Measurements from ENCODE around the gene TOMM40. TPM values are rescaled to one million over a fixed set of nuclear protein-coding genes. Genes with fewer than 3 reads are reported as not detected.
A peak's percentile ranks its signal among the peaks of the same experiment; 100 is the strongest.

The TOMM40 gene
- polyA plus RNA-seq, 6 donors from 2014 or later = 21.3 to 36.2 (median 25.8) TPM

GRCh38 chr19:44892932-44893331, 1.9 kb downstream of the TOMM40 start:
- no peak for DNase-seq
- no peak for ATAC-seq (ENCODE audit: low read depth in 2 of 2)
- Mint-ChIP-seq H3K27me3 (no peaks in the 10 kb centered on the region), H3K4me3 (peak overlapping the region; percentile 57 to 95 (median 86)), H3K36me3 (peaks cover 0 to 17% of the 10 kb centered on the region in 2 donors), H3K4me1 (peaks cover 33 to 40% (median 39%) of the 10 kb centered on the region in 3 donors), H3K27ac (peak overlapping the region in 4 of 6 donors; percentile 21 to 80 (median 46)), H3K9me3 (peaks cover 0 to 4% (median 0%) of the 10 kb centered on the region in 7 donors)

GRCh38 chr19:44893332-44894051, 2.4 kb downstream of the TOMM40 start:
- ATAC-seq (ENCODE audit: low read depth in 2 of 2) (no peak), DNase-seq (no peak)
- no peaks in the 10 kb centered on the region for H3K27me3 Mint-ChIP-seq
- H3K9me3 Mint-ChIP-seq = peaks cover 0 to 4% (median 0%) of the 10 kb centered on the region in 7 donors
- peaks cover 33 to 40% (median 39%) of the 10 kb centered on the region in 3 donors for H3K4me1 Mint-ChIP-seq
- peak overlapping the region in 7 of 8 donors; percentile 52 to 95 (median 85) for H3K4me3 Mint-ChIP-seq
- H3K36me3 Mint-ChIP-seq = peaks cover 0 to 17% of the 10 kb centered on the region in 2 donors
- H3K27ac Mint-ChIP-seq = peak overlapping the region in 2 of 6 donors; percentile 34 to 58

- H3K27me3 Mint-ChIP-seq = no peaks in the 10 kb centered on the region
- peaks cover 0 to 3% (median 0%) of the 10 kb centered on the region in 7 donors for H3K9me3 Mint-ChIP-seq
- ATAC-seq (ENCODE audit: low read depth in 2 of 2) (no peak), DNase-seq (no peak)
- no peak overlapping the region for H3K4me3 Mint-ChIP-seq
- H3K4me1 Mint-ChIP-seq = peaks cover 33 to 39% (median 38%) of the 10 kb centered on the region in 3 donors
- H3K36me3 Mint-ChIP-seq = peaks cover 0 to 17% of the 10 kb centered on the region in 2 donors
- H3K27ac Mint-ChIP-seq = no peak overlapping the region
Observed at GRCh38 chr19:44894052-44894400, 3.0 kb downstream of the TOMM40 start.

GRCh38 chr19:44894946-44895345, 3.9 kb downstream of the TOMM40 start:
- Mint-ChIP-seq H3K4me3 (peak overlapping the region in 1 of 8 donors; percentile 10), H3K36me3 (peaks cover 0 to 17% of the 10 kb centered on the region in 2 donors), H3K27ac (peak overlapping the region in 1 of 6 donors; percentile 50), H3K27me3 (no peaks in the 10 kb centered on the region), H3K4me1 (peaks cover 32 to 36% (median 33%) of the 10 kb centered on the region in 3 donors), H3K9me3 (peaks cover 0 to 2% (median 0%) of the 10 kb centered on the region in 7 donors)
- ATAC-seq (ENCODE audit: low read depth in 2 of 2) (no peak), DNase-seq (no peak)

GRCh38 chr19:44897835-44898234, 6.8 kb downstream of the TOMM40 start:
- H3K4me3 Mint-ChIP-seq = no peak overlapping the region
- H3K36me3 Mint-ChIP-seq = peaks cover 0 to 23% of the 10 kb centered on the region in 2 donors
- ATAC-seq (ENCODE audit: low read depth in 2 of 2) = no peak
- no peaks in the 10 kb centered on the region for H3K9me3 Mint-ChIP-seq
- no peak for DNase-seq
- peaks cover 13 to 20% (median 15%) of the 10 kb centered on the region in 3 donors for H3K4me1 Mint-ChIP-seq
- no peaks in the 10 kb centered on the region for H3K27me3 Mint-ChIP-seq
- no peak overlapping the region for H3K27ac Mint-ChIP-seq

- Mint-ChIP-seq H3K27me3 (peaks cover 0 to 6% (median under 1%) of the 10 kb centered on the region in 3 donors), H3K4me1 (peaks cover 6 to 12% (median 6%) of the 10 kb centered on the region in 3 donors), H3K36me3 (peaks cover 0 to 15% of the 10 kb centered on the region in 2 donors), H3K4me3 (peak overlapping the region in 1 of 8 donors; percentile 21), H3K27ac (peak overlapping the region in 1 of 6 donors; percentile 54), H3K9me3 (no peaks in the 10 kb centered on the region)
- ATAC-seq (ENCODE audit: low read depth in 2 of 2) = no peak
- DNase-seq = no peak
Observed at GRCh38 chr19:44900328-44901244, 9.5 kb downstream of the TOMM40 start.

GRCh38 chr19:44903216-44903601, 12.2 kb downstream of the TOMM40 start:
- H3K9me3 Mint-ChIP-seq = peaks cover 0 to 3% (median 0%) of the 10 kb centered on the region in 7 donors
- no peak for DNase-seq
- no peak for ATAC-seq (ENCODE audit: low read depth in 2 of 2)
- H3K36me3 Mint-ChIP-seq = peaks cover 0 to 8% of the 10 kb centered on the region in 2 donors
- H3K4me1 Mint-ChIP-seq = peaks cover 7 to 28% (median 17%) of the 10 kb centered on the region in 3 donors
- no peak overlapping the region for H3K4me3 Mint-ChIP-seq
- H3K27me3 Mint-ChIP-seq = peaks cover 11 to 28% (median 24%) of the 10 kb centered on the region in 3 donors
- H3K27ac Mint-ChIP-seq = no peak overlapping the region

- Mint-ChIP-seq H3K36me3 (peaks cover 0 to 8% of the 10 kb centered on the region in 2 donors), H3K4me3 (no peak overlapping the region), H3K4me1 (peaks cover 7 to 28% (median 17%) of the 10 kb centered on the region in 3 donors), H3K9me3 (peaks cover 0 to 4% (median 0%) of the 10 kb centered on the region in 7 donors), H3K27me3 (peaks cover 11 to 29% (median 28%) of the 10 kb centered on the region in 3 donors), H3K27ac (peak overlapping the region in 1 of 6 donors; percentile 85)
- peak; percentile 61 for DNase-seq
- peak; percentile 58 to 71 for ATAC-seq (ENCODE audit: low read depth in 2 of 2)
Observed at GRCh38 chr19:44903602-44904425, 12.8 kb downstream of the TOMM40 start.

- ATAC-seq (ENCODE audit: low read depth in 2 of 2) = no peak
- Mint-ChIP-seq H3K27ac (peak overlapping the region in 1 of 6 donors; percentile 85), H3K4me1 (peaks cover 7 to 28% (median 17%) of the 10 kb centered on the region in 3 donors), H3K9me3 (peaks cover 0 to 4% (median 0%) of the 10 kb centered on the region in 7 donors), H3K36me3 (peaks cover 0 to 8% of the 10 kb centered on the region in 2 donors), H3K27me3 (peaks cover 11 to 34% (median 28%) of the 10 kb centered on the region in 3 donors), H3K4me3 (no peak overlapping the region)
- DNase-seq = no peak
Observed at GRCh38 chr19:44904426-44904994, 13.5 kb downstream of the TOMM40 start.

GRCh38 chr19:44905437-44906160, 14.5 kb downstream of the TOMM40 start, which contains the start of gene APOE:
Gene APOE, plus strand, starts transcription at chr19:44905796. Its CDS starts 829 bp downstream, at chr19:44906625.
- Mint-ChIP-seq H3K9me3 (peaks cover 0 to 4% (median 0%) of the 10 kb centered on the region in 7 donors), H3K36me3 (peaks cover 0 to 8% of the 10 kb centered on the region in 2 donors), H3K4me3 (peak within 1 kb of the TSS in 4 of 8 donors; percentile 25 to 69 (median 50)), H3K4me1 (peaks cover 7 to 28% (median 17%) of the 10 kb centered on the region in 3 donors), H3K27me3 (peaks cover 11 to 35% (median 31%) of the 10 kb centered on the region in 3 donors), H3K27ac (no peak within 1 kb of the TSS)
- peak in 1 of 2 donors; percentile 3 for ATAC-seq (ENCODE audit: low read depth in 2 of 2)
- no peak for DNase-seq

- Mint-ChIP-seq H3K27me3 (peaks cover 14 to 55% (median 46%) of the 10 kb centered on the region in 3 donors), H3K4me3 (no peak overlapping the region), H3K4me1 (peaks cover 7 to 25% (median 17%) of the 10 kb centered on the region in 3 donors), H3K27ac (no peak overlapping the region), H3K9me3 (peaks cover 0 to 4% (median 0%) of the 10 kb centered on the region in 7 donors), H3K36me3 (peaks cover 0 to 4% of the 10 kb centered on the region in 2 donors)
- no peak for DNase-seq
- ATAC-seq (ENCODE audit: low read depth in 2 of 2) = no peak
Observed at GRCh38 chr19:44907613-44908012, 16.6 kb downstream of the TOMM40 start.

All from naive B cell (primary cell).